ENCODE results near the gene USH2A.

Gene USH2A

DNA sequence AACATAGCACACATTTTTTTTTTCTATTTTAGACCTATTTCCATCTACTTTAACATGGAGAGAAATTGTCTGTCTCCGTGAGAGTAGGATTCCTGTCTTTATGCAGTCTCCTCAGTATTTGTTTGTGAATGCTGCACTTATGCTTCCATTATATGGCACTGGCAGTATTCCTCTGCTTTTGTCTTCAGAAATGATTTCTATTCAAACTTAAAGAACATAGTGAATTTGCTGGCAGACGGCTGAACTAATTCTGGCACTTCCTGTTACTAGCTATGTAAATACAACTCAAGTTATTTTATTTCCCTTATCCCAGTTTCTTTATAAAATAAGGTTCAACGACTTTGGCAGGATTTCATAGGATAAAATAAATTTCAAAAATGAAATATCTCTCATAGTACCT lies 810.9 kb downstream of the USH2A start:
- CTCF ChIA-PET: no interaction called here

DNA sequence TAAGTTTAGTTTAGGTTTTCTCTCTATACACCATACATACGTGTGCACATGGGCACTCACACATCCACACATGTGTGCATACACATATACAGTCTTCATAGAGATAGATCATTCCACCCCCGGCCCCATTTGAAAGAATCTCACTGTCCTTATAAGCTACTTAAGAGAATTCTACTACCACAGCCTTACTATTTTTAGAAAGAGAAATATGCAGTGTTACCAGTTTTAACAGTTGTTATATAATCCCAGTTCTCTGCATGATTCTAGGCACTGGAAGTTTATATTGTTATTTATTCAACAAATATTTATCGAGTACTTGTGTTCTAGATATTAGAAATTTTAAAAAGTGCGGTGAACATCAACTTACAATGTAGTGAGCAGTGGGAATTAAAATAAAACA lies 814.6 kb downstream of the USH2A start:
- TF ChIP-seq ELF4 (IDR thresholded peaks at IDR 0.05) (no peak), NFRKB (IDR thresholded peaks at IDR 0.05) (no peak), BHLHE40 (IDR thresholded peaks at IDR 0.05; ENCODE audit: borderline replicate concordance) (no peak), HDGF (IDR thresholded peaks at IDR 0.05; ENCODE audit: borderline replicate concordance) (no peak), FOXM1 (IDR thresholded peaks at IDR 0.05; ENCODE audit: borderline replicate concordance) (no peak), SUZ12 (IDR thresholded peaks at IDR 0.05) (no peak)
- CTCF ChIA-PET: no interaction called here
- no peak for DNase-seq (ENCODE audit: extremely low spot score)
- POLR2A ChIA-PET: no interaction called here

More for the DNA sequence above, 810.9 kb downstream of the USH2A start:
- DNase-seq (ENCODE audit: extremely low spot score): no peak
- POLR2A ChIA-PET: no interaction called here
- TF ChIP-seq ARNT (IDR thresholded peaks at IDR 0.05): no peak
- TF ChIP-seq CTBP1 (IDR thresholded peaks at IDR 0.05; ENCODE audit: borderline replicate concordance): no peak
- no peak for TF ChIP-seq FOXM1 (IDR thresholded peaks at IDR 0.05; ENCODE audit: borderline replicate concordance)
- no peak for TF ChIP-seq L3MBTL2 (conservative IDR thresholded peaks at IDR 0.05)
- TF ChIP-seq BHLHE40 (IDR thresholded peaks at IDR 0.05; ENCODE audit: borderline replicate concordance): no peak
- TF ChIP-seq ZNF384 (IDR thresholded peaks at IDR 0.05): no peak
- TF ChIP-seq FOXA1 (IDR thresholded peaks at IDR 0.05): no peak
- TF ChIP-seq PKNOX1 (IDR thresholded peaks at IDR 0.05): no peak
- TF ChIP-seq LEF1 (IDR thresholded peaks at IDR 0.05; ENCODE audit: borderline replicate concordance): no peak
- no peak for TF ChIP-seq SP1 (IDR thresholded peaks at IDR 0.05)
- no peak for TF ChIP-seq HDGF (IDR thresholded peaks at IDR 0.05; ENCODE audit: borderline replicate concordance)
- TF ChIP-seq SUZ12 (IDR thresholded peaks at IDR 0.05): no peak
- no peak for TF ChIP-seq TARDBP (IDR thresholded peaks at IDR 0.05)
- TF ChIP-seq NFRKB (IDR thresholded peaks at IDR 0.05): no peak
- TF ChIP-seq ELF4 (IDR thresholded peaks at IDR 0.05): no peak
- TF ChIP-seq FOXK2 (IDR thresholded peaks at IDR 0.05): no peak

DNA sequence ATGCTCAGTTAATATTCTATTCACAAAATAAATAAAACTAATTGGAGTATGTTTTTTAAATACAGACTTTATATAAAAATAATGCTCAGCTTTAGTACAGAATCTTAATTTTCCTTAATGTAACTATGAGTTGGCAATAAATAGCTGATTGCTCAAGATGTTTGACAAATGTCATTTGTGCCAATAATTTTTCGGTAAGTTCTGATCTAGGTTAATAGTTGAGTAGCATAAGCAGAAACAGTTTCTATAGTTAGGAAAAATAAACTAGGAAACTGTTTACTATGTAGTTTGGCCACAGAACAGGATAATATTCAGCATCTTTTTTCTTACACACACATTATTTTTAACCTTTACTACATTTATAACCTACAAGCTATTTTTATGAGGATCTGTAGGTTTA lies 815.8 kb downstream of the USH2A start:
- ChIA-PET POLR2A (no interaction called here), CTCF (no interaction called here)

GRCh38 chr1:215606564-215607168 lies 816.6 kb downstream of the USH2A start:
- TF ChIP-seq ELF4 (IDR thresholded peaks at IDR 0.05): no peak
- no peak for TF ChIP-seq ARNT (IDR thresholded peaks at IDR 0.05)
- TF ChIP-seq LEF1 (IDR thresholded peaks at IDR 0.05; ENCODE audit: borderline replicate concordance): no peak
- TF ChIP-seq ZNF384 (IDR thresholded peaks at IDR 0.05): no peak
- TF ChIP-seq L3MBTL2 (conservative IDR thresholded peaks at IDR 0.05): no peak
- TF ChIP-seq PKNOX1 (IDR thresholded peaks at IDR 0.05): no peak
- no peak for TF ChIP-seq SP1 (IDR thresholded peaks at IDR 0.05)
- TF ChIP-seq FOXK2 (IDR thresholded peaks at IDR 0.05): no peak
- TF ChIP-seq FOXA1 (IDR thresholded peaks at IDR 0.05): no peak
- no peak for TF ChIP-seq SUZ12 (IDR thresholded peaks at IDR 0.05)
- no peak for TF ChIP-seq TARDBP (IDR thresholded peaks at IDR 0.05)
- no peak for TF ChIP-seq BHLHE40 (IDR thresholded peaks at IDR 0.05; ENCODE audit: borderline replicate concordance)
- no peak for TF ChIP-seq CTBP1 (IDR thresholded peaks at IDR 0.05; ENCODE audit: borderline replicate concordance)
- TF ChIP-seq HDGF (IDR thresholded peaks at IDR 0.05; ENCODE audit: borderline replicate concordance): no peak
- TF ChIP-seq NFRKB (IDR thresholded peaks at IDR 0.05): no peak
- TF ChIP-seq FOXM1 (IDR thresholded peaks at IDR 0.05; ENCODE audit: borderline replicate concordance): no peak
- CTCF ChIA-PET: no interaction called here
- POLR2A ChIA-PET: no interaction called here
- DNase-seq (ENCODE audit: extremely low spot score): no peak

More for the DNA sequence above, 815.8 kb downstream of the USH2A start:
- DNase-seq (ENCODE audit: extremely low spot score): no peak
- no peak for TF ChIP-seq SUZ12 (IDR thresholded peaks at IDR 0.05)
- TF ChIP-seq CTBP1 (IDR thresholded peaks at IDR 0.05; ENCODE audit: borderline replicate concordance): no peak

- TF ChIP-seq ZNF384 (IDR thresholded peaks at IDR 0.05) (no peak), FOXA1 (IDR thresholded peaks at IDR 0.05) (no peak), L3MBTL2 (conservative IDR thresholded peaks at IDR 0.05) (no peak), SP1 (IDR thresholded peaks at IDR 0.05) (no peak), LEF1 (IDR thresholded peaks at IDR 0.05; ENCODE audit: borderline replicate concordance) (no peak), BHLHE40 (IDR thresholded peaks at IDR 0.05; ENCODE audit: borderline replicate concordance) (no peak), PKNOX1 (IDR thresholded peaks at IDR 0.05) (no peak), TARDBP (IDR thresholded peaks at IDR 0.05) (no peak), FOXK2 (IDR thresholded peaks at IDR 0.05) (no peak), ELF4 (IDR thresholded peaks at IDR 0.05) (no peak)
- POLR2A ChIA-PET: interaction anchor here (1.1 kb wide), 1 partner anchor 39 kb away, joined by 6 read pairs; the partner anchor contains the start of gene KCTD3
- CTCF ChIA-PET: no interaction called here
- DNase-seq (ENCODE audit: extremely low spot score): no peak
Observed at GRCh38 chr1:215606036-215606435, 817.2 kb downstream of the USH2A start.

DNA sequence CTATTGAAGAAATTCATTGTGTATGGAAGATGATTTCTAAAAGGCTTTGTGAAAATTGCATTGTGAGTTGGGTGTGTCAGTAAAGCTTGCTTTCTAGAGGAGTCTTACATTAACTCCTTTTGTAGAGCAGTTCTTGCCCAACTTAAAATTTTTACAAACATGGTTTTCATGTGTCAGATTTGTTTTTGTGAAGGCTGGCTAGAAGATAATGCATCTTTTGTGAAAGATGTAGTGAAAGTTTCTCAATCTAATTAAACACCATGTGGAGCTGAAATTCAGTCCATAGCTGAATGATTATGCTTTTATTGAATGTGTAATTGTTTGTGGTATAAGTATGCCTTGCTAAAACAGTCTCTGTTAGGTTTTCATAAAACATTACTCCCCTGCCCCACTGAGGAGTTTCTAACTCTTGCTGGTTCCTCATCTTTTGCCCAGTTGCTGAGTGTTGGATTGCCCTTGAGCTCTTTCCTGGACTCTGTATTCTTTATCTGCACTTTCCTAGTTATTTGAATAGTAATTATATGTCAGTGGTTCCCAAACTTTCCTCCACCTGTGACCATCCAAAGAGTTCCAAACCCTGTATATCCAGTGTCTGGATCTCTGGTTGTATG lies 818.1 kb downstream of the USH2A start:
- POLR2A ChIA-PET: interaction anchor here (1.1 kb wide), 1 partner anchor 38 kb away, joined by 6 read pairs; the partner anchor contains the start of gene KCTD3
- CTCF ChIA-PET: interaction anchor here (0.7 kb wide), 1 partner anchor 73 kb away, joined by 4 read pairs; no protein-coding TSS in a partner anchor
- no peak for TF ChIP-seq ARNT (IDR thresholded peaks at IDR 0.05)
- no peak for DNase-seq (ENCODE audit: extremely low spot score)

Measured in HEK293T (cell line).